Stimulated activated CD8-positive, alpha-beta memory T cell treated with anti-CD3 and anti-CD28 coated beads, Interleukin-15, amount 100 ng/mL, for 4 hours (primary cell): Measurements from ENCODE around the gene TPSG1.
"Not testable (repeated sequence)": the region's sequence is repeated elsewhere in the genome, so short reads cannot be mapped to it uniquely, and the experiment has no call there.

Source experiments
- DNase-seq, 2 donors: peaks; one replicate each; pipeline ENCODE4 v3.0.0-alpha.2; 2020; ENCODE audit warnings: low read depth in 2 of 2

Gene TPSG1

GRCh38 chr16:1225051-1225451 lies at the start of gene TPSG1:
TSS of gene TPSG1 (minus strand) at chr16:1225268. CDS start at chr16:1225252, 16 bp downstream.
- DNase-seq: no peak

GRCh38 chr16:1274767-1275166 lies 49.7 kb upstream of the TPSG1 start:
- no peak for DNase-seq

GRCh38 chr16:1273816-1274215 lies 48.7 kb upstream of the TPSG1 start:
- DNase-seq: no peak

- DNase-seq: no peak
Observed at GRCh38 chr16:1272453-1273198, 47.6 kb upstream of the TPSG1 start.

- not testable (repeated sequence) for DNase-seq
Observed at GRCh38 chr16:1271724-1272413, 46.8 kb upstream of the TPSG1 start.

GRCh38 chr16:1271380-1271723 lies 46.3 kb upstream of the TPSG1 start:
- no peak for DNase-seq

GRCh38 chr16:1269418-1269817 lies 44.4 kb upstream of the TPSG1 start:
- not testable (repeated sequence) for DNase-seq

- DNase-seq: no peak
Observed at GRCh38 chr16:1265826-1266225, 40.8 kb upstream of the TPSG1 start.

- no peak for DNase-seq
Observed at GRCh38 chr16:1265090-1265630, 40.1 kb upstream of the TPSG1 start.

GRCh38 chr16:1264345-1265089 lies 39.4 kb upstream of the TPSG1 start:
- DNase-seq: no peak

- no peak for DNase-seq
Observed at GRCh38 chr16:1263591-1264344, 38.7 kb upstream of the TPSG1 start.

GRCh38 chr16:1262846-1263221 lies 37.8 kb upstream of the TPSG1 start:
- DNase-seq: no peak

GRCh38 chr16:1262210-1262845 lies 37.3 kb upstream of the TPSG1 start:
- no peak for DNase-seq

GRCh38 chr16:1261131-1261892 lies 36.2 kb upstream of the TPSG1 start:
- no peak for DNase-seq

- no peak for DNase-seq
Observed at GRCh38 chr16:1260101-1260680, 35.1 kb upstream of the TPSG1 start.

GRCh38 chr16:1259760-1260068 lies 34.6 kb upstream of the TPSG1 start:
- DNase-seq: no peak

GRCh38 chr16:1258906-1259759 lies 34.1 kb upstream of the TPSG1 start:
- no peak for DNase-seq

GRCh38 chr16:1258225-1258600 lies 33.1 kb upstream of the TPSG1 start:
- DNase-seq: no peak

GRCh38 chr16:1257561-1258224 lies 32.6 kb upstream of the TPSG1 start:
- DNase-seq: no peak
